BJ (cell line): Measurements from ENCODE around the gene EVC. TPM values are rescaled to one million over a fixed set of nuclear protein-coding genes. Genes with fewer than 3 reads are reported as not detected.

Experiments
- CTCF ChIA-PET: fragments of 350-600 bp; formaldehyde crosslinking; extraction: SDS; loops from one replicate; lab custom pipeline; 2021; ENCODE audit warnings: antibody characterized with exemption, inconsistent platforms; lab: Yijun Ruan, JAX
- POLR2A ChIA-PET: fragments of 300-600 bp; sonication (Branson Sonifier 250); formaldehyde crosslinking; extraction: SDS; loops from one replicate; lab custom pipeline; 2021; ENCODE audit warnings: antibody characterized with exemption; lab: Charles Lee
- DNase-seq: peaks from one replicate; pipeline ENCODE4 v3.0.0-alpha.2; 2011; ENCODE audit warnings: low read depth
- H3K27me3 ChIP-seq: 2 replicates; pipeline ENCODE4 v1.6.0; 2011; ENCODE audit warnings: low read length; ENCODE audit not compliant: control insufficient read depth, insufficient read depth
- H3K36me3 ChIP-seq: 2 replicates; pipeline ENCODE4 v1.5.1; 2011; ENCODE audit warnings: low read length; ENCODE audit not compliant: control insufficient read depth, insufficient read depth
- H3K4me3 ChIP-seq: 2 replicates; pipeline ENCODE4 v1.5.1; 2011; ENCODE audit warnings: low read depth, mild to moderate bottlenecking, control low read depth, low read length
- polyA plus RNA-seq: library from polyadenylated mRNA; depleted of rRNA; stranded (reverse); fragments of >200 nt; gene quantifications from 2 replicates; pipeline ENCODE4 v1.2.3, GENCODE V29; 2011
- TF ChIP-seq, protein P1 (sequence below): IDR thresholded peaks from 2 replicates; pipeline ENCODE4 v1.5.1; 2011; ENCODE audit warnings: low read depth, mild to moderate bottlenecking, control low read depth, inconsistent platforms, low read length, moderate library complexity; ENCODE audit not compliant: insufficient read depth

Gene EVC
- polyA plus RNA-seq, 1 experiment: 12.8 TPM

DNA sequence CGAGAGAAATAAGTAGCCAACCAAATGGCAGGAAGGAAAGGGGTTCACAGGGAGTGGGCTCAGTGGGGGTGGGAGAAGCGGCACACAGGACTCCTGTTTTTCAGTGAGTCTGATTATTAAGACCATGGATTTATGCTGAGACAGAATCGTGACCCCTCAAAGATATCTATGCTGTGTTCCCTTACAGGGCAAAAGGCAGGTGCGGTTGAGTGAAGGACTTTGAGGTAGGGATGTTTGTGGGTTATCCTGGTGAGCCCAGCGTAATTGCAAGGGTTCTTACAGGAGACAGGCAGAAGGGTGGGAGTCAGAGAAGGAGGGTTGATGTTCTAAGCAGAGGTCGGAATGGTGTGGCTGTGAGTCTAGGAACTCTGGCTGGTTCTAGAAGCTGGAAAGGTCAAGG lies 73.0 kb downstream of the EVC start:
- H3K36me3 ChIP-seq: peaks cover 14% of the 10 kb centered on the region
- TF ChIP-seq, protein P1, sequence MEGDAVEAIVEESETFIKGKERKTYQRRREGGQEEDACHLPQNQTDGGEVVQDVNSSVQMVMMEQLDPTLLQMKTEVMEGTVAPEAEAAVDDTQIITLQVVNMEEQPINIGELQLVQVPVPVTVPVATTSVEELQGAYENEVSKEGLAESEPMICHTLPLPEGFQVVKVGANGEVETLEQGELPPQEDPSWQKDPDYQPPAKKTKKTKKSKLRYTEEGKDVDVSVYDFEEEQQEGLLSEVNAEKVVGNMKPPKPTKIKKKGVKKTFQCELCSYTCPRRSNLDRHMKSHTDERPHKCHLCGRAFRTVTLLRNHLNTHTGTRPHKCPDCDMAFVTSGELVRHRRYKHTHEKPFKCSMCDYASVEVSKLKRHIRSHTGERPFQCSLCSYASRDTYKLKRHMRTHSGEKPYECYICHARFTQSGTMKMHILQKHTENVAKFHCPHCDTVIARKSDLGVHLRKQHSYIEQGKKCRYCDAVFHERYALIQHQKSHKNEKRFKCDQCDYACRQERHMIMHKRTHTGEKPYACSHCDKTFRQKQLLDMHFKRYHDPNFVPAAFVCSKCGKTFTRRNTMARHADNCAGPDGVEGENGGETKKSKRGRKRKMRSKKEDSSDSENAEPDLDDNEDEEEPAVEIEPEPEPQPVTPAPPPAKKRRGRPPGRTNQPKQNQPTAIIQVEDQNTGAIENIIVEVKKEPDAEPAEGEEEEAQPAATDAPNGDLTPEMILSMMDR: no peak
- ChIA-PET CTCF (interaction anchor here (0.7 to 1.2 kb wide), 2 partner anchors 23 to 83 kb away, joined by 3 to 4 read pairs; no protein-coding TSS in a partner anchor), POLR2A (interaction anchor here (0.7 kb wide), 1 partner anchor 105 kb away, joined by 3 read pairs; no protein-coding TSS in a partner anchor)
- H3K27me3 ChIP-seq: no peaks in the 10 kb centered on the region
- no peak overlapping the region for H3K4me3 ChIP-seq
- DNase-seq: no peak

DNA sequence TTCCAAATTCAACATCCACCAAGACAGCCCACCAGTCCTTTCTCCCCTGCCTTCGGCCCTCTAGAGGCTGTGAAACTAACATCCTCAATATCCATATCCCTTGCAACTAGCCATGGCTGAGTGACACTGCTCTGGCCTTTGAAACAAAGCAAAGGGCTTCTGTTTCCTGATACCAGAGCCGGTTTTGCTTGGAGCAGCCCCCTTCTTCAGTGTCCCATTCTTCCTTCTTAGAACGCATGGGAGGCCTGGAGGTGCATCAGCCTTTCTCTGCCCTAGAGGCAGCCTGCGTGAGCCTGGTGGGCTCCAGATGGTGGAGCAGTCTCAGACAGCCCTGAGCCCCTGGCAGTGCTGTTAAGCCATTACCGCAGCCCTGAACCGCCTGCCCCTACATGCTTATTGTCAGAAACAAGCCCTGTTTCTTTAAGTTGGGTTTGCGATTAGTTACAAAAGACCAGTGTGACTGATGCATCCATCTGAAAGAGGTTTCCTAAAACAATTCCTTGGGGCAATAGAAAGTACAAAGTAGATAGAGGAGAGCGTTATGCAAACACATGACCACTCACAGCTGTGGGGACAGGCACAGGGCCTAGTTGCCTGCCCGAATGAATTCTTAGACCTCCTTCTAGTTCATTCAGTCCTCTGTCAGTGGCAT lies 74.1 kb downstream of the EVC start:
- no peak overlapping the region for H3K4me3 ChIP-seq
- CTCF ChIA-PET: interaction anchor here (1.0 to 1.2 kb wide), 2 partner anchors 25 to 28 kb away, joined by 3 read pairs; no protein-coding TSS in a partner anchor
- DNase-seq: no peak
- peaks cover 17% of the 10 kb centered on the region for H3K36me3 ChIP-seq
- TF ChIP-seq, protein P1: peak; percentile 15; the same call in 1 of the 2 replicates
- H3K27me3 ChIP-seq: no peaks in the 10 kb centered on the region
- POLR2A ChIA-PET: interaction anchor here (0.7 kb wide), 1 partner anchor 172 kb away, joined by 3 read pairs; no protein-coding TSS in a partner anchor

- ChIA-PET POLR2A (interaction anchor here (0.7 kb wide), 1 partner anchor 173 kb away, joined by 3 read pairs; no protein-coding TSS in a partner anchor), CTCF (interaction anchor here (0.8 to 1.0 kb wide), 2 partner anchors 29 to 465 kb away, joined by 3 read pairs; no protein-coding TSS in a partner anchor)
Measured at GRCh38 chr4:5785806-5786680, 75.0 kb downstream of the EVC start.

GRCh38 chr4:5787311-5787710 lies 76.3 kb downstream of the EVC start:
- peaks cover 19% of the 10 kb centered on the region for H3K36me3 ChIP-seq
- POLR2A ChIA-PET: no interaction called here

More at GRCh38 chr4:5785806-5786680, 75.0 kb downstream of the EVC start:
- Histone ChIP-seq H3K36me3 (peaks cover 17% of the 10 kb centered on the region), H3K27me3 (no peaks in the 10 kb centered on the region), H3K4me3 (no peak overlapping the region)
- TF ChIP-seq, protein P1: no peak
- DNase-seq: peak; percentile 92

More at GRCh38 chr4:5787311-5787710, 76.3 kb downstream of the EVC start:
- Histone ChIP-seq H3K27me3 (no peaks in the 10 kb centered on the region), H3K4me3 (no peak overlapping the region)
- TF ChIP-seq, protein P1: no peak
- no peak for DNase-seq
- CTCF ChIA-PET: no interaction called here
